ENCODE results near the gene PBX1. TPM values are rescaled to one million over a fixed set of nuclear protein-coding genes. Genes with fewer than 3 reads are reported as not detected.
A peak's percentile ranks its signal among the peaks of the same experiment; 100 is the strongest.

The PBX1 gene
- total RNA-seq, 2 donors from 2014 or later = 33.3 to 37.4 TPM

- no peak for TF ChIP-seq CTCF (IDR thresholded peaks at IDR 0.05)
Measured at GRCh38 chr1:164858096-164858632, 299.2 kb downstream of the PBX1 start.

GRCh38 chr1:164861632-164862031 is 302.6 kb downstream of the PBX1 start:
- DNase-seq (ENCODE audit: low spot score) = no peak

More at GRCh38 chr1:164858096-164858632, 299.2 kb downstream of the PBX1 start:
- Histone ChIP-seq H3K27ac (peak overlapping the region in 1 of 2 donors; percentile 31), H3K27me3 (no peaks in the 10 kb centered on the region), H3K4me1 (peaks cover 0 to 30% of the 10 kb centered on the region in 2 donors), H3K9me3 (no peaks in the 10 kb centered on the region), H3K4me3 (no peak overlapping the region), H3K36me3 (no peaks in the 10 kb centered on the region)
- DNase-seq (ENCODE audit: low spot score) = no peak

GRCh38 chr1:164863056-164863455 is 304.1 kb downstream of the PBX1 start:
- Histone ChIP-seq H3K36me3 (no peaks in the 10 kb centered on the region), H3K27ac (no peak overlapping the region), H3K4me3 (no peak overlapping the region), H3K4me1 (peaks cover 0 to 6% of the 10 kb centered on the region in 2 donors), H3K9me3 (no peaks in the 10 kb centered on the region), H3K27me3 (no peaks in the 10 kb centered on the region)
- DNase-seq (ENCODE audit: low spot score) = no peak
- TF ChIP-seq CTCF (IDR thresholded peaks at IDR 0.05) = no peak

More at GRCh38 chr1:164861632-164862031, 302.6 kb downstream of the PBX1 start:
- Histone ChIP-seq H3K4me1 (peaks cover 0 to 19% of the 10 kb centered on the region in 2 donors), H3K4me3 (no peak overlapping the region), H3K27me3 (no peaks in the 10 kb centered on the region), H3K9me3 (no peaks in the 10 kb centered on the region), H3K27ac (no peak overlapping the region), H3K36me3 (no peaks in the 10 kb centered on the region)
- TF ChIP-seq CTCF (IDR thresholded peaks at IDR 0.05) = no peak

GRCh38 chr1:164864161-164864560 is 305.2 kb downstream of the PBX1 start:
- Histone ChIP-seq H3K36me3 (no peaks in the 10 kb centered on the region), H3K27me3 (no peaks in the 10 kb centered on the region), H3K4me1 (no peaks in the 10 kb centered on the region), H3K27ac (no peak overlapping the region), H3K4me3 (no peak overlapping the region), H3K9me3 (no peaks in the 10 kb centered on the region)
- no peak for TF ChIP-seq CTCF (IDR thresholded peaks at IDR 0.05)
- no peak for DNase-seq (ENCODE audit: low spot score)

GRCh38 chr1:164865385-164865784 is 306.4 kb downstream of the PBX1 start:
- Histone ChIP-seq H3K27ac (no peak overlapping the region), H3K4me3 (no peak overlapping the region), H3K9me3 (no peaks in the 10 kb centered on the region), H3K4me1 (no peaks in the 10 kb centered on the region), H3K36me3 (no peaks in the 10 kb centered on the region), H3K27me3 (no peaks in the 10 kb centered on the region)
- DNase-seq (ENCODE audit: low spot score) = no peak
- no peak for TF ChIP-seq CTCF (IDR thresholded peaks at IDR 0.05)

- DNase-seq (ENCODE audit: low spot score) = no peak
- Histone ChIP-seq H3K27me3 (no peaks in the 10 kb centered on the region), H3K36me3 (no peaks in the 10 kb centered on the region), H3K27ac (no peak overlapping the region), H3K9me3 (no peaks in the 10 kb centered on the region), H3K4me1 (no peaks in the 10 kb centered on the region), H3K4me3 (no peak overlapping the region)
- no peak for TF ChIP-seq CTCF (IDR thresholded peaks at IDR 0.05)
Measured at GRCh38 chr1:164867590-164867989, 308.6 kb downstream of the PBX1 start.
